ENCODE results near the gene RPS15. TPM values are rescaled to one million over a fixed set of nuclear protein-coding genes. Genes with fewer than 3 reads are reported as not detected.

The RPS15 gene
- polyA plus RNA-seq, 10 donors = 743 to 1,364 (median 1,019) TPM

- no peak for DNase-seq
Measured at GRCh38 chr19:1447944-1448343, 9.7 kb downstream of the RPS15 start.

- DNase-seq = peak in 2 of 3 donors; percentile 30 to 72
Measured at GRCh38 chr19:1449467-1450442, 11.6 kb downstream of the RPS15 start, which contains the start of gene APC2. TSS of gene APC2 (plus strand) at chr19:1450121. CDS start at chr19:1453002, 2,881 bp downstream.

- no peak for DNase-seq
Measured at GRCh38 chr19:1450735-1451731, 12.8 kb downstream of the RPS15 start.

DNA sequence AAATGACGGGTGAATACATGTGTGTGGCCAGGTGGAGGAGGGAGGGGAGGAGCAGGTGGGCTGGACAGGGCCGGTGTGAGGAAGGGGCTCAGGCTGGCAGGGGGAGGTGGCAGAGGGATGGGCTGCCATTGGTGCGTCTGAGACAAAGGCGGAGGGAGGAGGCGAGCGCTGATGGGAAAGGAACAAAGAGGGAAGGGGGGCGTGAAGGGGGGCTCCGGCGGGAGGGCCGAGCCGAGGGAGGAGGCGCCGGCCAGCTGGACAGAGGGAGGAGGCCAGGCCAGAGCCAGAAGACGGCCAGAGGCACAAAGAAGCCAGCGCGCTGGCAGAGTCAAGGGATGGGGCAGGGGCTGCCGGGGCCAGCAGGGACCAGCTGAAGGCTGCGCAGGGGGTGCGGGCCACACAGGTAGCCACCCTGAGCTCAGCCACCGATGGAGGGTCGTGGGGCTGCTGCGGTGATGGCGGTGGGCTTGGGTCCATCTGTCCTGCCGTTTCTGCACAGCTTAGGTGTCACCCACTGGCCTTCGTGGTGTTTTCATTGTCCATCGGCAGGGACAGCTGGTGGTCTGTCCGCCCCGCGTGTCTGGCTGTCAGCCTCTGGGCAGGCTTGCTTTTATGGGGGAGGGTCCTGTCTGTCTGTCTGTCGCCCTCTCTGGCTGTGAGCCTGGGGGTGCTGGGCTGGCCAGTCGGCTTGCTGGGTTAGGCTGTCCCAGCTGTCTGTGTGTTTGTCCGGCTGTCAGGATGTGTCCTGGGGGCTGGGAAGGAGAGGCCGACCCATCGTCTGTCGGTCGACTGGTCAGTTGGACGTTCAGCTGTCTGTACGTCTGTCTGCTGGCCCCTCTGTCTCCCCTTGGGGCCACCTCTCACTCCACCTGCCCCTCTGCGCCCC lies 14.0 kb downstream of the RPS15 start:
- no peak for DNase-seq

DNA sequence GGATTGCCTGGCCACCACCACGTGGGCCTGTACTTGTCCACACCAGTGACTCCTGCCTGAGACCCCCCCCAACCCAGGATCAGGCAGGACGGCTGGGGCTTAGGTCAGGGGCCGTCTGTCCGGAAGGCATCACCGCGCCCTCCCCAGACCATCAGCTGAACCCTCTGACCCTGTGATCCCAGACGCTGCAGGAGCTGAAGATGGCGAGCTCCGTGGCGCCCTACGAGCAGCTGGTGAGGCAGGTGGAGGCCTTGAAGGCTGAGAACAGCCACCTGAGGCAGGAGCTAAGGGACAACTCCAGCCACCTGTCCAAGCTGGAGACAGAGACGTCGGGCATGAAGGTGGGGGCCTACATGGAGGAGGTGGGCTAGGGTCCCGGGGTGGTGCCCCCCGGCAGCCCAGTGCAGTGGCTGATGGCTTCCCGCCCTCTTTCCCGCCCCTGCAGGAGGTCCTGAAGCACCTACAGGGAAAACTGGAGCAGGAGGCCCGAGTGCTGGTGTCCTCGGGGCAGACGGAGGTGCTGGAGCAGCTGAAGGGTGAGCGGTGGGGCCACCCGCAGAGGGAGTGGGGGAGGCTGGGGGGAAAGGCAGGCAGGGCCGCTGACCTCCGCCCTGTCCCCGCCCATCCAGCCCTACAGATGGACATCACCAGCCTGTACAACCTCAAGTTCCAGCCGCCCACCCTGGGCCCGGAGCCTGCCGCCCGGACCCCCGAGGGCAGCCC lies 14.8 kb downstream of the RPS15 start:
- DNase-seq = no peak

DNA sequence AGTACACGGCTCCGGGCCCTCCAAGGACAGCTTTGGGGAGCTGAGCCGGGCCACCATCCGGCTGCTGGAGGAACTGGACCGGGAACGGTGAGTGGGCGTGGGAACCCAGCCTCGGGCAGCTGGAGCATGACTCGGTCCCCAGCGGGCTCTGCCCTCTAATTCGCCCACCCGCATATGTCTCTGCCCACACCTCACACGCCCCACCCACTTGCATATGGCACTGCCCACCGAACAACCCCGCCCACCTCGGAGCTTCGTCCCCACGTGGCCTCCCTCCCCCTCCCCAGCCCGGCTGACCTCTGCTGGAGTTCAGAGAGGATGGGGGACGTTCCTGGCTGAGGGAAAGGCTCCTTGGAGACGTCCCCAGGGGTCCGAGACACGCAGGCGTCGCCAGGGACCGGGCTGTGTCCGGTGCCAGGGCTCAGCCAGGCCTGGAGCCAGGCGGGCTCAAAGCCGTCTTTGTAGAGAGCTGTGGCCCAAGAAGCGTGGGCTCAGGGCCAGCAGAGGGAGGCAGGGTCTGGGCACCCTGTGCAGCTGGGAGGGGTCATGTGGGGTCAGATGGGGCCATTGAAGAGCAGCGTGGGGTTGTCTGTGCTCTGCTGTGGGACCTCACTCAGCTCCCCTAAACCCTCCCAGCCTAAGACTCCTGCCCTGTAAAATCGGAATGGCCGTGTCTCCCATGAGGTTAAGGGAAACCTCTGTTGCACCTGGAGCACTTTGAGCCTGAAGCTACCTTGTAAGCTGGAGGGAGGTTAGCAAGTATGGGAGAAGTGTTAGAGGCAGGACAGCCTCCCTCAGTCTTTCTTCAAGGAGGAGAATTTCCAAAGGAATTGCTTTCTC lies 15.5 kb downstream of the RPS15 start:
- no peak for DNase-seq

DNA sequence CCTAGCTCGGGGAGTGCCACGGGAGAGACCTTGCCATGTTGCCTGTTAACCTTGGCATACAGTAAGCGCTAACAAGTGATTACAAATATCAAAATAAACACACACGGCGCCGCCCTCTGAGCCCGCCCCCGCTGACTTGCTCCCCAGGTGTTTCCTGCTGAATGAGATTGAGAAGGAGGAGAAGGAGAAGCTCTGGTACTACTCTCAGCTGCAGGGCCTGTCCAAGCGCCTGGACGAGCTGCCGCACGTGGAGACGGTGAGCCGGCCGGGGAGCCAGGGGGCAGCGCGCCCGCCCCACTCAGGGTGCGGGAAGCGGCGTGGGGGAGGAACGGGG lies 16.8 kb downstream of the RPS15 start:
- DNase-seq = no peak

GRCh38 chr19:1455336-1456120 lies 17.3 kb downstream of the RPS15 start:
- DNase-seq = no peak

DNA sequence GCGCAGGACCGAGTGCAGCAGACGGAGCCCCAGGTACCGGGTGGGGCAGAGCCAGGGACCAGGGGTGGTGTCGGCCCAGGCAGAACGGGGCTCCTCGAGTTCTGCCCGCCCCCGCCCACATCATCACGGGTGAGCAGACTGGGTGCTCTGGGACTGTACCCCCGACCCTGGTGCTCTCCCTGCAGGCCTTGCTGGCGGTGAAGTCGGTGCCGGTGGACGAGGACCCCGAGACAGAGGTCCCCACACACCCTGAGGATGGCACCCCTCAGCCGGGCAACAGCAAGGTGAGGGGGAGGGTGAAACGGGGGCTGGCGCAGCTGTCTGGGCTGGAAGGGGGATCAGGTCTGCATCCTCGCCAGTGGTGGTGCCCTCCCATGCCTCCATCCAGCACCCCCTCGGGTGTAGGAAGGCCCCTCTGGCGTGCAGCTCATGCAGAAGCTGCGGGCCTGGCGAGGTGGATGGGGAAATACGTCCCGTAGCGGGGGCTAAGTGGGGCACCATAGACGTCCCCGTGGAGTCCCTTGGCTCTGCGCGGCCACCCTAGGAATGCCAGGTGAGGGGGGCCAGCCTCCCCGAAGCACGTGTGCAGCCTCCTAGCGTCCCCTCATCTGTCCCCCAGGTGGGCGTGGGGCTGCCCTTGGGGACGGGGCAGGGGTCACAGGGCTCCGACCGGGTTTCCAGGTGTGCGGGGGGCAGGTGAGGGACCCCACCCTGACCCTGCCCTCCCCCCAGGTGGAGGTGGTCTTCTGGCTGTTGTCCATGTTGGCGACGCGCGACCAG lies 18.1 kb downstream of the RPS15 start:
- DNase-seq = no peak

GRCh38 chr19:1457031-1457739 lies 19.0 kb downstream of the RPS15 start:
- DNase-seq = no peak

GRCh38 chr19:1457892-1458291 lies 19.7 kb downstream of the RPS15 start:
- no peak for DNase-seq

GRCh38 chr19:1459479-1459878 lies 21.3 kb downstream of the RPS15 start:
- DNase-seq = no peak

DNA sequence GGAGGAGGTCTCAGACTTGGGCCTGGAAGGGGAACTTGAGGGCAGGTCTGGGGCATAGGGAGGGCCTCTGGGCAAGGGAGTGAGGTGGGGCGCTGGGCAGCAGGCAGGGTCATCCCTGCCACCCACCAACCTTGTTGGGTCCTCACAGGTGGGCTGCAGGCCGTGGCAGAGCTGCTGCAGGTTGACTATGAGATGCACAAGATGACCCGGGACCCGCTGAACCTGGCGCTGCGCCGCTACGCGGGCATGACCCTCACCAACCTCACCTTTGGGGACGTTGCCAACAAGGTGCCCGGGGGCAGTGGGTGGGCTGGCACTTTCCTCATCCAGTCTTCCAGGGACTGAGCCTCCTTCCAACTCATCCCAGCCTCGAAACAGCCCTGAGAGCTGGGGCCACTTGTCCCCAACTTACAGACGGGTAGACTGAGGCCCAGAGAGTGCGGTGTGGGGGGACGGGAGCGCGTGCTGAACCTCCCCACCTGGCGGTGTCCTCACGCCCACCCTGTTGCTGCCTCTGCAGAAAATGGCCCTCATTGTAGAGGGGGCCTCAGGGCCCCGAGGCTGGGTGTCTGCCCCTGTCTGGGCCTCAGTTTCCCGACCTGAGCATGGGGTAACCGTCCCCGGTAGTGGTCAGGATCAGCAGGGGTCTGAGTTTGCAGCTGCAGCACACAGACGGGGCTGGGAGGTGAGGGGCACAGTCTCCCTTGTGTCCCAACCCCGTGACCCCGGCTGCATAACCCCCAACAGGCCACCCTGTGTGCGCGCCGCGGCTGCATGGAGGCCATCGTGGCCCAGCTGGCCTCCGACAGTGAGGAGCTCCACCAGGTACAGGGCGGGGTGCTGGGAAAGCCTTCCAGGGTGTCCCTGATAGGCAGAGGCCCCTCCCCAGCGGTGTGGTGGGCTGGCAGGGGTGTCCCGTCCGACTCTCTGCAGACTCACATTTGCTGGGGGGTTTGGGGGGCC lies 22.1 kb downstream of the RPS15 start:
- no peak for DNase-seq

- DNase-seq = no peak
Measured at GRCh38 chr19:1461862-1462261, 23.7 kb downstream of the RPS15 start.

DNA sequence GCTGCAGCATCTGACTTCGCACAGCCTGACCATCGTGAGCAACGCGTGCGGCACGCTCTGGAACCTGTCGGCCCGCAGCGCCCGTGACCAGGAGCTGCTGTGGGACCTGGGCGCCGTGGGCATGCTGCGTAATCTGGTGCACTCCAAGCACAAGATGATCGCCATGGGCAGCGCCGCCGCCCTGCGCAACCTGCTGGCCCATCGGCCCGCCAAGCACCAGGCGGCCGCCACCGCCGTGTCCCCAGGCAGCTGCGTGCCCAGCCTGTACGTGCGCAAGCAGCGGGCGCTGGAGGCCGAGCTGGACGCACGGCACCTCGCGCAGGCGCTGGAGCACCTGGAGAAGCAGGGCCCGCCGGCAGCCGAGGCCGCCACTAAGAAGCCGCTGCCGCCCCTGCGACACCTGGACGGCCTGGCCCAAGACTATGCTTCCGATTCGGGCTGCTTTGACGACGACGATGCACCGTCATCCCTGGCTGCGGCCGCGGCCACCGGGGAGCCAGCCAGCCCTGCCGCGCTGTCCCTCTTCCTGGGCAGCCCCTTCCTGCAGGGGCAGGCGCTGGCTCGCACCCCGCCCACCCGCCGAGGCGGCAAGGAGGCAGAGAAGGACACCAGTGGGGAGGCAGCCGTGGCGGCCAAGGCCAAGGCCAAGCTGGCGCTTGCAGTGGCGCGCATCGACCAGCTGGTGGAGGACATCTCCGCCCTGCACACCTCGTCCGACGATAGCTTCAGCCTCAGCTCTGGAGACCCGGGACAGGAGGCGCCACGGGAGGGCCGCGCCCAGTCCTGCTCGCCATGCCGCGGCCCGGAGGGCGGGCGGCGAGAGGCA lies 27.2 kb downstream of the RPS15 start:
- DNase-seq = no peak
